Stomach (tissue), 19 donors: ENCODE data around the gene PRSS8. TPM values are rescaled to one million over a fixed set of nuclear protein-coding genes. Genes with fewer than 3 reads are reported as not detected.

ENCODE experiments used
- DNase-seq, 2 donors: peaks; one replicate each; pipeline versions ENCODE4 v3.0.0 to v3.0.0-alpha.2; 2013 to 2019
- H3K27ac ChIP-seq, 5 donors: fragments of 200-600 bp in 4 of 5; sonication (generic) in 4 of 5; one replicate each; pipeline ENCODE4 v1.5.1; 2013 to 2019; ENCODE audit warnings: mild to moderate bottlenecking in 1 of 5, moderate library complexity in 1 of 5
- H3K27me3 ChIP-seq, 3 donors: fragments of 200-600 bp; sonication (generic); one replicate each; pipeline ENCODE4 v1.5.1; 2017 to 2019; ENCODE audit warnings: mixed run types in 1 of 3
- H3K36me3 ChIP-seq, 4 donors: fragments of 200-600 bp; sonication (generic); 1 replicate in 3 of 4; 2 replicates in 1 of 4; pipeline ENCODE4 v1.5.1; 2016 to 2019
- H3K4me1 ChIP-seq, 4 donors: fragments of 200-600 bp; sonication (generic); one replicate each; pipeline ENCODE4 v1.5.1; 2016 to 2019
- H3K4me3 ChIP-seq, 4 donors: fragments of 200-600 bp; sonication (generic) in 3 of 4; one replicate each; pipeline ENCODE4 v1.5.1; 2016 to 2019; ENCODE audit warnings: mild to moderate bottlenecking in 1 of 4
- H3K9me3 ChIP-seq, 4 donors: fragments of 200-600 bp; sonication (generic); one replicate each; pipeline ENCODE4 v1.5.1; 2016 to 2019
- CTCF ChIP-seq, 7 experiments: fragments of 450-650 bp in 4 of 7; fragments of 200-600 bp in 3 of 7; sonication (generic) in 3 of 7; IDR thresholded peaks; one replicate each; pipeline ENCODE4 v1.5.1; 2016 to 2019; ENCODE audit warnings: antibody characterized with exemption in 7 of 7, control low read depth in 2 of 7, mild to moderate bottlenecking in 1 of 7
- EP300 ChIP-seq: sonication (generic); formaldehyde crosslinking; IDR thresholded peaks from one replicate; pipeline ENCODE4 v1.6.1; 2017; ENCODE audit warnings: antibody characterized with exemption
- POLR2A ChIP-seq, 4 donors: fragments of 450-650 bp; IDR thresholded peaks; one replicate each; pipeline ENCODE4 v1.6.1; 2016; ENCODE audit warnings: antibody characterized with exemption in 4 of 4, control low read depth in 2 of 4, mild to moderate bottlenecking in 1 of 4, moderate library complexity in 1 of 4
- POLR2AphosphoS5 ChIP-seq, 3 donors: sonication (generic); formaldehyde crosslinking; IDR thresholded peaks; one replicate each; pipeline ENCODE4 v1.6.1; 2016; ENCODE audit warnings: antibody characterized with exemption in 3 of 3
- WGBS, 5 donors: extraction: QIAGEN DNeasy Blood & Tissue Kit in 3 of 5; methylation state at CpG; one replicate each; pipeline versions ENCODE4 v1.1.5 to v1.1.7; 2013 to 2018; 5-methylcytosine and 5-hydroxymethylcytosine counted together
- intact Hi-C: fragments of 100-400 bp; cut with DNase I; formaldehyde crosslinking; loops from one replicate; pipeline ENCODE4 v1.15.1; 2023; ENCODE audit warnings: low total_unique reads
- long read RNA-seq, 10 donors: transcript quantifications; one replicate each; lab custom pipeline, GENCODE V29; 2026
- polyA plus RNA-seq, 3 donors: library from polyadenylated mRNA; stranded (reverse); fragments of 200-250 nt; gene quantifications; one replicate each; pipeline ENCODE4 v1.2.3, GENCODE V29; 2013
- total RNA-seq, 5 donors: library from RNA; depleted of rRNA; stranded (reverse); fragments of >200 nt; gene quantifications; one replicate each; pipeline versions ENCODE4 v1.1.0 to v1.2.3, GENCODE V29; 2014 to 2016
- donor health status: healthy with polysubstance abuse.
- donor health status: Bipolar disorder and iron deficiency.
- donor health status: healthy.

The PRSS8 gene
- 100 to 1,000 TPM in 2 of 5 donors, 10 to 100 TPM in 2, 1 to 10 TPM in 1; 5.8 to 176 (median 70.5) TPM for total RNA-seq
- polyA plus RNA-seq, result 100 to 1,000 TPM in 2 of 3 donors, 10 to 100 TPM in 1; 39.3 to 151 (median 115) TPM
- long read RNA-seq, donor 1, partial matches to known transcripts, result 37 of 44 reads
- long read RNA-seq, donor 1, other reads (novel, unspliced or antisense), result 7 of 44 reads
- long read RNA-seq, donor 2, partial matches to known transcripts, result 16 of 37 reads
- long read RNA-seq, donor 2, other reads (novel, unspliced or antisense), result 21 of 37 reads
- long read RNA-seq, donor 3, partial matches to known transcripts, result 15 of 15 reads
- long read RNA-seq, donor 3, other reads (novel, unspliced or antisense), result 0 of 15 reads
- long read RNA-seq, donor 4, result 0 reads
- long read RNA-seq, donor 5, partial matches to known transcripts, result 33 of 38 reads
- long read RNA-seq, donor 5, other reads (novel, unspliced or antisense), result 5 of 38 reads
- long read RNA-seq, donor 6, partial matches to known transcripts, result 40 of 66 reads
- long read RNA-seq, donor 6, other reads (novel, unspliced or antisense), result 25 of 66 reads
- long read RNA-seq, donor 7, partial matches to known transcripts, result 45 of 55 reads
- long read RNA-seq, donor 7, other reads (novel, unspliced or antisense), result 10 of 55 reads
- long read RNA-seq, donor 8, partial matches to known transcripts, result 33 of 33 reads
- long read RNA-seq, donor 8, other reads (novel, unspliced or antisense), result 0 of 33 reads
- long read RNA-seq, donor 9, partial matches to known transcripts, result 37 of 47 reads
- long read RNA-seq, donor 9, other reads (novel, unspliced or antisense), result 9 of 47 reads
- long read RNA-seq, donor 10, partial matches to known transcripts, result 0 of 12 reads
- long read RNA-seq, donor 10, other reads (novel, unspliced or antisense), result 12 of 12 reads

- Histone ChIP-seq H3K4me3 (peak within 1 kb of the TSS; percentile 41 to 62 (median 52)), H3K4me1 (peaks cover 36 to 80% (median 52%) of the 10 kb centered on the region in 4 donors), H3K27me3 (peaks cover 0 to 7% (median 0%) of the 10 kb centered on the region in 3 donors), H3K9me3 (no peaks in the 10 kb centered on the region), H3K36me3 (peaks cover 13 to 30% (median 26%) of the 10 kb centered on the region in 4 donors), H3K27ac (peak within 1 kb of the TSS; percentile 88 to 97 (median 91))
- intact Hi-C loops, result no loop called here
- TF ChIP-seq POLR2AphosphoS5 (IDR thresholded peaks at IDR 0.05) (peak in 2 of 3 donors; percentile 95 to 98), CTCF (IDR thresholded peaks at IDR 0.05) (no peak), EP300 (no peak), POLR2A (IDR thresholded peaks at IDR 0.05) (peak in 3 of 4 donors; percentile 35 to 91 (median 69))
- WGBS, 5 donors, result 22 to 43% (median 36%) methylated on average over 9 to 22 of the region's 22 CpGs
- peak; percentile 94 to 96 for DNase-seq
Observed at GRCh38 chr16:31135535-31136286, at the start of gene PRSS8. TSS of gene PRSS8 (minus strand) at chr16:31135727. CDS start at chr16:31135498, 229 bp downstream.

GRCh38 chr16:31184888-31185287, 49.4 kb upstream of the PRSS8 start:
- Histone ChIP-seq H3K4me1 (peaks cover 23 to 65% (median 48%) of the 10 kb centered on the region in 4 donors), H3K9me3 (no peaks in the 10 kb centered on the region), H3K27me3 (no peaks in the 10 kb centered on the region), H3K27ac (no peak overlapping the region), H3K36me3 (peaks cover 76 to 78% (median 77%) of the 10 kb centered on the region in 4 donors), H3K4me3 (no peak overlapping the region)
- intact Hi-C loops, result loop anchor here (10.0 kb wide), 1 partner anchor 270 kb away; the partner anchor contains the start of gene ARMC5
- TF ChIP-seq CTCF (IDR thresholded peaks at IDR 0.05) (no peak), EP300 (no peak), POLR2A (IDR thresholded peaks at IDR 0.05) (no peak), POLR2AphosphoS5 (IDR thresholded peaks at IDR 0.05) (no peak)
- 93 to 96% (median 95%) methylated on average over 14 of the region's 14 CpGs for WGBS, 5 donors
- no peak for DNase-seq

GRCh38 chr16:31183432-31184428, 48.2 kb upstream of the PRSS8 start:
- no peak overlapping the region for H3K27ac ChIP-seq
- H3K9me3 ChIP-seq, result no peaks in the 10 kb centered on the region
- peaks cover 23 to 71% (median 54%) of the 10 kb centered on the region in 4 donors for H3K4me1 ChIP-seq
- TF ChIP-seq CTCF (IDR thresholded peaks at IDR 0.05) (no peak), EP300 (no peak)
- no peak for DNase-seq
- no peaks in the 10 kb centered on the region for H3K27me3 ChIP-seq
- H3K36me3 ChIP-seq, result peaks cover 64 to 66% (median 66%) of the 10 kb centered on the region in 4 donors
- peak overlapping the region in 1 of 4 donors; percentile 80 for H3K4me3 ChIP-seq
- 68 to 80% (median 77%) methylated on average over 10 of the region's 10 CpGs for WGBS, 5 donors
- intact Hi-C loops, result loop anchor here (10.0 kb wide), 1 partner anchor 271 kb away; the partner anchor contains the start of gene ARMC5
